Liver (tissue), 9 donors: ENCODE data around the gene BOLA1. TPM values are rescaled to one million over a fixed set of nuclear protein-coding genes. Genes with fewer than 3 reads are reported as not detected.

Experiments
- DNase-seq: peaks from one replicate; pipeline ENCODE4 v3.0.0-alpha.2; 2017; ENCODE audit warnings: low spot score
- H3K27ac ChIP-seq, 2 donors: one replicate each; pipeline ENCODE4 v1.7.0; 2013; ENCODE audit warnings: inconsistent platforms in 2 of 2, low read length in 2 of 2, control low read depth in 1 of 2, low read depth in 1 of 2, mild to moderate bottlenecking in 1 of 2
- H3K27me3 ChIP-seq, 4 donors: one replicate each; pipeline versions ENCODE4 v1.6.1 to v1.7.0; 2013; ENCODE audit warnings: low read length in 3 of 4, inconsistent platforms in 1 of 4, mild to moderate bottlenecking in 1 of 4, moderate library complexity in 1 of 4; ENCODE audit not compliant: control insufficient read depth in 4 of 4, insufficient read depth in 4 of 4
- H3K36me3 ChIP-seq, 4 donors: one replicate each; pipeline versions ENCODE4 v1.6.1 to v1.7.0; 2013; ENCODE audit warnings: low read length in 3 of 4, mild to moderate bottlenecking in 3 of 4, low read depth in 1 of 4, moderate library complexity in 1 of 4; ENCODE audit not compliant: control insufficient read depth in 4 of 4, insufficient read depth in 3 of 4
- H3K4me1 ChIP-seq, 4 donors: one replicate each; pipeline versions ENCODE4 v1.6.1 to v1.7.0; 2013; ENCODE audit warnings: low read length in 3 of 4, mild to moderate bottlenecking in 3 of 4, moderate library complexity in 1 of 4; ENCODE audit not compliant: control insufficient read depth in 4 of 4, insufficient read depth in 4 of 4
- H3K4me3 ChIP-seq, 3 donors: one replicate each; pipeline versions ENCODE4 v1.6.1 to v1.7.0; 2013; ENCODE audit warnings: low read length in 3 of 3, control low read depth in 1 of 3, low read depth in 1 of 3, mild to moderate bottlenecking in 1 of 3
- H3K9ac ChIP-seq, 2 donors: one replicate each; pipeline ENCODE4 v1.7.0; 2013; ENCODE audit warnings: low read length in 2 of 2, mild to moderate bottlenecking in 2 of 2, moderate library complexity in 2 of 2, control low read depth in 1 of 2, low read depth in 1 of 2
- H3K9me3 ChIP-seq, 4 donors: one replicate each; pipeline versions ENCODE4 v1.6.1 to v1.7.0; 2013; ENCODE audit warnings: low read length in 3 of 4; ENCODE audit not compliant: control insufficient read depth in 4 of 4
- ATF3 ChIP-seq: IDR thresholded peaks from 2 replicates; pipeline ENCODE4 v1.6.1; 2016; ENCODE audit warnings: antibody characterized with exemption
- CTCF ChIP-seq: fragments of 150-350 bp; IDR thresholded peaks from 2 replicates; pipeline ENCODE4 v1.5.1; 2017; ENCODE audit warnings: improper control_type of control experiment, low read depth, low read length; ENCODE audit not compliant: missing input control
- EGR1 ChIP-seq, 2 donors: IDR thresholded peaks; 2 replicates each; pipeline ENCODE4 v1.6.1; 2016 to 2018; ENCODE audit warnings: antibody characterized with exemption in 2 of 2, low read depth in 2 of 2
- FOXA1 ChIP-seq: IDR thresholded peaks from 2 replicates; pipeline ENCODE4 v1.6.1; 2016; ENCODE audit warnings: antibody characterized with exemption
- GABPA ChIP-seq, 2 donors: IDR thresholded peaks in 1 of 2; conservative IDR thresholded peaks in 1 of 2; 2 replicates each; pipeline ENCODE4 v1.6.1; 2016; ENCODE audit warnings: antibody characterized with exemption in 2 of 2, mild to moderate bottlenecking in 1 of 2, moderate library complexity in 1 of 2
- HNF4A ChIP-seq, 2 donors: conservative IDR thresholded peaks; 2 replicates each; pipeline ENCODE4 v1.6.1; 2016; ENCODE audit warnings: antibody characterized with exemption in 2 of 2, mild to moderate bottlenecking in 2 of 2
- HNF4G ChIP-seq: IDR thresholded peaks from 2 replicates; pipeline ENCODE4 v1.6.1; 2016; ENCODE audit warnings: antibody characterized with exemption
- JUND ChIP-seq, 2 donors: IDR thresholded peaks; 2 replicates each; pipeline ENCODE4 v1.6.1; 2016; ENCODE audit warnings: antibody characterized with exemption in 2 of 2
- NR2F2 ChIP-seq: IDR thresholded peaks from 2 replicates; pipeline ENCODE4 v1.6.1; 2016; ENCODE audit warnings: antibody characterized with exemption
- RAD21 ChIP-seq, 2 donors: IDR thresholded peaks; 2 replicates each; pipeline ENCODE4 v1.6.1; 2016; ENCODE audit warnings: antibody characterized with exemption in 2 of 2, mild to moderate bottlenecking in 2 of 2
- REST ChIP-seq: IDR thresholded peaks from 2 replicates; pipeline ENCODE4 v1.6.1; 2016; ENCODE audit warnings: antibody characterized with exemption, mild to moderate bottlenecking
- RXRA ChIP-seq, 2 donors: IDR thresholded peaks; 2 replicates each; pipeline ENCODE4 v1.6.1; 2017 to 2018; ENCODE audit warnings: antibody characterized with exemption in 2 of 2, mild to moderate bottlenecking in 1 of 2
- SP1 ChIP-seq: IDR thresholded peaks from 2 replicates; pipeline ENCODE4 v1.6.1; 2018; ENCODE audit warnings: antibody characterized with exemption, mild to moderate bottlenecking
- YY1 ChIP-seq: IDR thresholded peaks from 2 replicates; pipeline ENCODE4 v1.6.1; 2016; ENCODE audit warnings: antibody characterized with exemption, mild to moderate bottlenecking
- WGBS: extraction: QIAGEN DNeasy Blood & Tissue Kit; methylation state at CpG from one replicate; pipeline ENCODE4 v1.1.7; 2013; 5-methylcytosine and 5-hydroxymethylcytosine counted together
- polyA plus RNA-seq, 2 donors: library from polyadenylated mRNA; stranded (reverse) in 1 of 2; unstranded in 1 of 2; fragments of 200-250 nt in 1 of 2; fragments of >200 nt in 1 of 2; fragmentation: Nextera tagmentation in 1 of 2; extraction: Ambion mirVana in 1 of 2; gene quantifications; one replicate each; pipeline versions ENCODE4 v1.2.1 to v1.2.3, GENCODE V29; 2013 to 2015
- total RNA-seq, 2 donors: library from RNA; depleted of rRNA; stranded (reverse); fragments of >200 nt; gene quantifications; one replicate each; pipeline ENCODE4 v1.2.3, GENCODE V29; 2014
- TF ChIP-seq, protein P1 (sequence below): IDR thresholded peaks from 2 replicates; pipeline ENCODE4 v1.6.1; 2016; ENCODE audit warnings: antibody characterized with exemption
- TF ChIP-seq, protein P2 (sequence below): IDR thresholded peaks from 2 replicates; pipeline ENCODE4 v1.6.1; 2016; ENCODE audit warnings: antibody characterized with exemption
- donor health status: healthy.
- donor health status: healthy.
- donor health status: healthy.
- donor health status: healthy.
- donor health status: healthy.

The BOLA1 gene
- total and polyA plus RNA-seq, 4 donors, result 10.2 to 22.1 (median 11.6) TPM

GRCh38 chr1:149888247-149888998, 10.9 kb upstream of the BOLA1 start:
- Histone ChIP-seq H3K27ac (peak overlapping the region; percentile 100), H3K9me3 (no peaks in the 10 kb centered on the region), H3K9ac (peak overlapping the region; percentile 31 to 70), H3K4me3 (peak overlapping the region; percentile 36 to 71 (median 57)), H3K27me3 (no peaks in the 10 kb centered on the region), H3K36me3 (no peaks in the 10 kb centered on the region), H3K4me1 (peaks cover 6 to 27% (median 14%) of the 10 kb centered on the region in 4 donors)
- DNase-seq, result peak; percentile 87
- TF ChIP-seq FOXA1, result no peak
- TF ChIP-seq NR2F2, result peak; percentile 57
- peak; percentile 60 to 67 for TF ChIP-seq RXRA (IDR thresholded peaks at IDR 0.05)
- TF ChIP-seq GABPA (IDR thresholded peaks at IDR 0.05 in 1 of 2, conservative IDR thresholded peaks at IDR 0.05 in 1 of 2), result no peak
- peak; percentile 91 for TF ChIP-seq YY1
- no peak for TF ChIP-seq REST
- TF ChIP-seq, protein P1, sequence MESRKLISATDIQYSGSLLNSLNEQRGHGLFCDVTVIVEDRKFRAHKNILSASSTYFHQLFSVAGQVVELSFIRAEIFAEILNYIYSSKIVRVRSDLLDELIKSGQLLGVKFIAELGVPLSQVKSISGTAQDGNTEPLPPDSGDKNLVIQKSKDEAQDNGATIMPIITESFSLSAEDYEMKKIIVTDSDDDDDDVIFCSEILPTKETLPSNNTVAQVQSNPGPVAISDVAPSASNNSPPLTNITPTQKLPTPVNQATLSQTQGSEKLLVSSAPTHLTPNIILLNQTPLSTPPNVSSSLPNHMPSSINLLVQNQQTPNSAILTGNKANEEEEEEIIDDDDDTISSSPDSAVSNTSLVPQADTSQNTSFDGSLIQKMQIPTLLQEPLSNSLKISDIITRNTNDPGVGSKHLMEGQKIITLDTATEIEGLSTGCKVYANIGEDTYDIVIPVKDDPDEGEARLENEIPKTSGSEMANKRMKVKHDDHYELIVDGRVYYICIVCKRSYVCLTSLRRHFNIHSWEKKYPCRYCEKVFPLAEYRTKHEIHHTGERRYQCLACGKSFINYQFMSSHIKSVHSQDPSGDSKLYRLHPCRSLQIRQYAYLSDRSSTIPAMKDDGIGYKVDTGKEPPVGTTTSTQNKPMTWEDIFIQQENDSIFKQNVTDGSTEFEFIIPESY, result no peak
- TF ChIP-seq SP1, result peak; percentile 16
- TF ChIP-seq EGR1 (IDR thresholded peaks at IDR 0.05; ENCODE audit: low read depth in 2 of 2), result no peak
- TF ChIP-seq JUND (IDR thresholded peaks at IDR 0.05), result peak in 1 of 2 donors; percentile 46
- TF ChIP-seq RAD21 (IDR thresholded peaks at IDR 0.05), result peak; percentile 61 to 70
- no peak for TF ChIP-seq HNF4G
- no peak for TF ChIP-seq ATF3
- TF ChIP-seq, protein P2, sequence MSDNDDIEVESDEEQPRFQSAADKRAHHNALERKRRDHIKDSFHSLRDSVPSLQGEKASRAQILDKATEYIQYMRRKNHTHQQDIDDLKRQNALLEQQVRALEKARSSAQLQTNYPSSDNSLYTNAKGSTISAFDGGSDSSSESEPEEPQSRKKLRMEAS, result peak; percentile 39
- peak; percentile 19 to 50 for TF ChIP-seq HNF4A (conservative IDR thresholded peaks at IDR 0.05)
- TF ChIP-seq CTCF, result peak; percentile 51
- 3% methylated on average over 28 of the region's 28 CpGs for WGBS
